ENCODE results near the gene DDTL.
"Not testable (repeated sequence)": the region's sequence is repeated elsewhere in the genome, so short reads cannot be mapped to it uniquely, and the experiment has no call there.

Gene DDTL

DNA sequence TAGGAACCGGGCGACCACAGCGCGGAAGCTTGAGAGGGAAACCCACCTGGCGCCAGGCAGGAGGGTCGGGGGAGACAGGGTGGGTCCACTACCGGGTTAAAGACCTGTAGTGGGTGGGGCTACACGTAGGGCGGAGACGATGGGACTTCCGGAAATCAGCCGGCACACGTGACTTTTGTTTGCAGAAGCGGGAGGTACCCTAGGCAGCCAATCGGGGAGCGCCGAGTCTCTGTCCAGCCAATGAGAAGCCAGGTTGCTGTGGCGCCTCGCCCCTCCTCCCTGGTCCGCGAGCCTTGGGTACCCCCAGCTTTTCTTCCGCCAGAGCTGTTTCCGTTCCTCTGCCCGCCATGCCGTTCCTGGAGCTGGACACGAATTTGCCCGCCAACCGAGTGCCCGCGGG, at the start of gene DDTL:
Gene DDTL, plus strand, starts transcription at position 321 of the 400 bp plus-strand sequence. Its CDS starts 27 bp downstream, at position 348.
- DNase-seq (ENCODE audit: extremely low read depth in 1 of 2, low read depth in 1 of 2): not testable (repeated sequence)

GRCh38 chr22:23920267-23920611, 46.4 kb upstream of the DDTL start:
- DNase-seq (ENCODE audit: extremely low read depth in 1 of 2, low read depth in 1 of 2): not testable (repeated sequence)

DNA sequence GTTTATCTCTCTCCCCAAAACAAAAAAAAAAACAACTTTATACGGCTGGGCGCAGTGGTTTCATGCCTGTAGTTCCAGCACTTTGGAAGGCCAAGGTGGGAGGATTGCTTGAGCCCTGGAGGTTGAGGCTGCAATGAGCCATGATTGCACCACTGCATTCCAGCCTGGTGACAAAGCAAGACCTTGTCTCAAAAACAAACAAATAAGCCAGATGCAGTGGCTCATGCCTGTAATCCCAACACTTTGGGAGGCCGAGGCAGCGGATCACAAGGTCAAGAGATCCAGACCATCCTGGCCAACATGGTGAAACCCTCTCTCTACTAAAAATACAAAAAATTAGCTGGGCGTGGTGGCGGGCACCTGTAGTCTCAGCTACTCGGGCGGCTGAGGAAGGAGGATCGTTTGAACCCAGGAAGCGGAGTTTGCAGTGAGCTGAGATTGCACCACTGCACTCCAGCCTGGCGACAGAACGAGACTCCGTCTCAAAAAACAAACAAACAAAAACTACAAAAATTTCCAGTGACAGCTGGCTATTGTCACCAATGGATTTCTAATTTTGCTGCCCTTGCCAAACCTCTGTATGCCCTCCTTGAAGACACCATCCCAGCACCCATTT, 45.0 kb upstream of the DDTL start:
- not testable (repeated sequence) for DNase-seq (ENCODE audit: extremely low read depth in 1 of 2, low read depth in 1 of 2)

- DNase-seq (ENCODE audit: extremely low read depth in 1 of 2, low read depth in 1 of 2): no peak
Measured at GRCh38 chr22:23922921-23923320, 43.8 kb upstream of the DDTL start.

GRCh38 chr22:23925020-23925606, 41.6 kb upstream of the DDTL start:
- DNase-seq (ENCODE audit: extremely low read depth in 1 of 2, low read depth in 1 of 2): no peak

DNA sequence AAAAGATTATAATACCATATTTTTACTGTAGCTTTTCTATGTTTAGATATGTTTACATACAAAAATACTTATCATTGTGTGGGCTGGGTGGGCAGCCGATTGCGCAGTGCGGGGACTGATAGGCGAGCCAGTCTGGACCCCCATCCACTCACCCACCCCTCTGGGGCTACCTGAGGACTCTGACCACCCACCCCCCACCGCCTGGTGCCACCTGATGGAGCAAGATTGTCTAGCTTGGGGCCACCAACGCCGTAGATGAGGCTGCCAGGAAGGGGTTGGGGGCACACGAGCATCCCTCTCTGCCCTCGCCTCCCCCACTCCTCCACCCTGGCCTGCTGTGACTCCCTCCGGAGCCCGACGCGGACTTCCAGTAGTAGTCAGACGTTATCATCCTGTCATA, 40.1 kb upstream of the DDTL start:
- DNase-seq (ENCODE audit: extremely low read depth in 1 of 2, low read depth in 1 of 2): no peak

DNA sequence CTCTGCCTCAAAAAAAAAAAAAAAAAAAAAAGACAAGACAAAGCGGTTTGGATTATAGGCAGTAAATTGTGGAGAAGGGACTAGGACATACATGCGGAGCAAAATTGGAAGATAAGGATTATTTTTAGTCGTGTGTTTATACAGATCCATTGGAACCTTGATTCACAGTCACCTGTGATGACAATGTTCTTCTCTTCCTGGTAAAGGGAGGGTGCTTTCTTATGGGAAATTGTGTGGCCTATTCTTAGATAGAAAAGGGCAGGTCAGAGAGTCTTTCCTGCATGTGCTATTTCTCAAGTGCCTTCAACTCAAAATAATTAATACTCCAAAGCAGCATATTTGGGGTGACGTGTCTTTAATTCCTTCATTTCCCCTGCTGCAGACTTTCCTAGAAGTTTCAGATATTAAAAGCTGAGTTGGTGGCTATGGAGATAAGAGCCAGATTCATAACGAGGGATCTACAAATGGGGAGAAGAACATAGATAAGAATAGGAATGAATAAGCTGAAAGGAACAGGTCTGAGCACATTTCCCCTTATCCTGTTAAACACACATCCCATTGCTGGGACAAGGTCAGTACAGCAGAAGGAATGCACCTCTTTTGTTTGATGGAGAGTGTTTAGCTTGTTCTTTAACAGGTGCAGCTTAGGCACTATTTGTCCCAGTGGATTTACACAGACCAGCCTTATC, 28.2 kb upstream of the DDTL start:
- DNase-seq (ENCODE audit: extremely low read depth in 1 of 2, low read depth in 1 of 2): no peak

DNA sequence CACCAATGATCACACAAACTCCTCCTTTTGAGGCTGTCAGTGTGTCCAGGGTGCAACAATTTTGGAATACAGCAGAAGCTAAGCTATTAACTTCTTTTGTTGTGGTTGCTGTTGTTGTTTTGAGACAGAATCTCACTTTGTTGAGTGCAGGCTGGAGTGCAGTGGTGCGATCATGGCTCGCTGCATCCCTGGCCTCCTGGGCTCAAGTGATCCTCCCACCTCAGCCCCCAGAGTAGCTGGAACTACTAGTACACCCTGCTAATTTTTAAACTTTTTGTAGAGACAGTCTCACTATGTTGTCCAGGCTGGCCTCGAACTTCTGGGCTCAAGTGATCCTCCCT, 27.7 kb upstream of the DDTL start:
- DNase-seq (ENCODE audit: extremely low read depth in 1 of 2, low read depth in 1 of 2): no peak

GRCh38 chr22:23940166-23940565, 26.5 kb upstream of the DDTL start:
- not testable (repeated sequence) for DNase-seq (ENCODE audit: extremely low read depth in 1 of 2, low read depth in 1 of 2)

GRCh38 chr22:23947391-23947790, 19.3 kb upstream of the DDTL start:
- DNase-seq (ENCODE audit: extremely low read depth in 1 of 2, low read depth in 1 of 2): not testable (repeated sequence)

GRCh38 chr22:23949764-23950163, 16.9 kb upstream of the DDTL start:
- not testable (repeated sequence) for DNase-seq (ENCODE audit: extremely low read depth in 1 of 2, low read depth in 1 of 2)

DNA sequence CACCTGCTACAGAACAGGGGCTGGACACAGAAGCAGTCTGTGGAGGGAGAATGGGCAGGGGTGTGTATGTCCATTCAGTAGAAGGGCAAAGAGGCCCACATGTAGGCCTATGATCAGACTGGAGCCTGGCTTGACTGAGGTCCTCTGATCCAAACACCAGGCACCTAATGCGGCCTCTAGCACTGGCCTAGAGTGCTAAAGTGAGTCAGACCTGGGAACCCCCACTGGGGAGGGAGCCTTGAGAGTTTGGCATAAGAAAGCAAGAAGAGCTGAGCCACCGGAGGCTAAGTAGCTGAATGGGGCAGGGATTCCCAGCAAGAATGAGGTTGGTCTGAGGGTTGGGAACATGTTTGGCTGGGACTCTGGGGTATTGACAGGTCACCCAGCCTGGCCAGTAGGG, 15.3 kb upstream of the DDTL start:
- not testable (repeated sequence) for DNase-seq (ENCODE audit: extremely low read depth in 1 of 2, low read depth in 1 of 2)

DNA sequence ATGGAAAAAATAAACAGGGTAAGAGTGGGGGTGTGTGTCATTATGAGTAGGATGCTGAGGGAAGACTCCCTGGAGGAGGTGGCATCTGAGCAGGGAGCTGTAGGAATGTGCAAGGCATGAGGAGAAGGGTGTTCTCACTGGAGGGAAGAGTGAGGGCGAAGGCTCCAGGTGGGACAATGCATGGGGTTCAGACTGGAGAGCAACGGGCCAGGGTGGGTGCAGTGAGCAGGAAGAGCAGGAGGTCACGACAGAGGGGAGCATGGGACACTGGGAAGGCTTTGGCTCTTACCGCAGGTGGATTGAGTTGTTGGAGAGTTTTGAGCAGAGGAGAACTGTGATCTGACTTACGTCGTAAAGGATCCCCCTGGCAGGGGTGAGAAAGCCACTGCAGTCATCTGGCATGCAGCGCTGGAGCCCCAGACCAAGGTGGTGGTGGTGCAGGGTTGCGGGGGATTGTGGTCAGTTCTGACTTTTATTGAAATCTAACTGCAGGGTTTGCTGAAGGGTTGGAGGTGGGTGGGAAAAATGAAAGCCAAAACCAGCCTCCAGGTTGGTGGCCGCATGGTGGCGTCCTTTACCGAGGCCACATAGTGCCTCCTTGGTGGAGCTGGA, 13.8 kb upstream of the DDTL start:
- DNase-seq (ENCODE audit: extremely low read depth in 1 of 2, low read depth in 1 of 2): not testable (repeated sequence)

DNA sequence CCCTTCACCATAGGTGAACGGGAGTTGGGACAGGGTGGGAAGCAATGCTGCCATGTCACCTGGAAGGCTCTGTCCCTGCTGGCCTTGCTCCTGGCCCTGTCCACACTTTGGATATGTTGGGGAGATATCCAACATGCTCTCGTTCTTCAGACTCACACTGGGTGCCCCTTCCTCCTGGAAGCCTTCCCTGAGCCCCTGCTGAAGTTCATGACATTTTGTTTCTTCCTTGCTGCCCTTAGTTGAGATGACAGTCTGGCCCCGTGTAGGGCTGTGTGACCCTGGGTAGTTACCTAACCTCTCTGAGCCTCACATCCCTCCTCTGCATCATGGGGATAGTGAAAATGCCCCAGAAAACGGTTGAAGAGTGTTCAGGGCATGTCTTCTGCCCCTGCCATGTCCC, 13.2 kb upstream of the DDTL start:
- DNase-seq (ENCODE audit: extremely low read depth in 1 of 2, low read depth in 1 of 2): not testable (repeated sequence)

DNA sequence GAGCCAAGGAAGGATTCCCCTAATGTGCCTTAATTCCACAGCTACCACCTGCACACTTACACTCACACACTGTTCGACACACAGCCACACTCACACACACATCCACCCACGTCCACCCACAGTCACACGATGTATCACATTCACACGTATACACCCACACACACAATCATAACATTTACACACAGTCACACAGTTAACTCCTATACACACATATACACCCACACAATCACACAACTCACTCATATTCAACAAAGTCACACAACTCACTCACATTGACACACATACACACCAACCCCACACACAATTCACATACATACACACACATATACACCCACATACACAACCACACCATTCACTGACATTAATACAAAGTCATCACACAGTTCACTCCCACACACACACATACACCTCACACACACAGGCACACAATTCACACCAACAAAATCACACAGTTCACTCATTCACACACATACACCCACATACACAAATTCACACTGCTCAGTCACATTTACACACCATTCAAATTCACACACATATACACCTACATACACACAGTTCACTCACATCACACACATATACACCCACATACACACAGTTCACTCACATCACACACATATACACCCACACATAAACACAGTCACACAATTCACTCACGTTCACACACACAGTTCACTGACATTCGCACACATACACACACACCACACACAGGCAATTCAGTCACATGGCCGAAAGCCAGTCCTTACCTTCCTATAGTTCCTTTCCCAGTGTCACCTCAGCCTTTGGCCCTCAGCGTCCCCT, 12.3 kb upstream of the DDTL start:
- not testable (repeated sequence) for DNase-seq (ENCODE audit: extremely low read depth in 1 of 2, low read depth in 1 of 2)

GRCh38 chr22:23954991-23955305, 11.7 kb upstream of the DDTL start:
- DNase-seq (ENCODE audit: extremely low read depth in 1 of 2, low read depth in 1 of 2): not testable (repeated sequence)

DNA sequence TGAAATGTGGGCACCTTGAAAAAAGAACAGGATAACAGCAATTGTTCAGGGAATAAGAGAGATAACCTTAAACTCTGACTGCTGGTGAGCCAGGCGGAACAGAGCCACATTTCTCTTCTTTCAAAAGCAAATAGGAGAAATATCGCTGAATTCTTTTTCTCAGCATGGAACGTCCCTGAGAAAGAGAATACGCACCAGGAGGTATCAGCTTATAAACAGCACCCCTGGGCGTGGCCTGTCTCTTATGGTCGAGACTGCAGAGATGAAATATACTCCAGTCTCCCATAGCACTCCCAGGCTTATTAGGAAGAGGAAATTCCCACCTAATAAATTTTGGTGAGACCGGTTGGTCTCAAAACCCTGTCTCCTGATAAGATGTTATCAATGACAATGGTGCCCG, 10.8 kb upstream of the DDTL start:
- not testable (repeated sequence) for DNase-seq (ENCODE audit: extremely low read depth in 1 of 2, low read depth in 1 of 2)

DNA sequence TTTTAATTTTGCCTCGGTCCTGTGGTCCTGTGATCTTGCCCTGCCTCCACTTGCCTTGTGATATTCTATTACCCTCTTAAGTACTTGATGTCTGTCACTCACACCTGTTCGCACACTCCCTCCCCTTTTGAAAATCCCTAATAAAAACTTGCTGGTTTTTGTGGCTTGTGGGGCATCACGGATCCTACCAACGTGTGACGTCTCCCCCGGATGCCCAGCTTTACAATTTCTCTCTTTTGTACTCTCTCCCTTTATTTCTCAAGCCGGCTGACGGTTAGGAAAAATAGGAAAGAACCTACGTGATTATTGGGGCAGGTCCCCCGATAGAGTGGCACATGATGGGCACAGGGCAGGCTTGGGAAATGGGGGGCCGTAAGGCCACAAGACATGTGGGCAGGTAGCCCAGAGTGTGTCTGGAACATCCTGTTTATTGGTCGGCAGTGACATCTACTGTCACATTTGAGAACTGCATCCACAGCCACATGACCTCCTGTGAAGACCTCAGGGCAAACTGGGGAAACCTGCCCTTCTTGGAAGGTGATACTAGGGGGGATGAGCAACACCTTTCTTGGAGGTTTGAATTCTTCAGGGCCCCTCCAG, 10.3 kb upstream of the DDTL start:
- DNase-seq (ENCODE audit: extremely low read depth in 1 of 2, low read depth in 1 of 2): peak; percentile 27 to 63

DNA sequence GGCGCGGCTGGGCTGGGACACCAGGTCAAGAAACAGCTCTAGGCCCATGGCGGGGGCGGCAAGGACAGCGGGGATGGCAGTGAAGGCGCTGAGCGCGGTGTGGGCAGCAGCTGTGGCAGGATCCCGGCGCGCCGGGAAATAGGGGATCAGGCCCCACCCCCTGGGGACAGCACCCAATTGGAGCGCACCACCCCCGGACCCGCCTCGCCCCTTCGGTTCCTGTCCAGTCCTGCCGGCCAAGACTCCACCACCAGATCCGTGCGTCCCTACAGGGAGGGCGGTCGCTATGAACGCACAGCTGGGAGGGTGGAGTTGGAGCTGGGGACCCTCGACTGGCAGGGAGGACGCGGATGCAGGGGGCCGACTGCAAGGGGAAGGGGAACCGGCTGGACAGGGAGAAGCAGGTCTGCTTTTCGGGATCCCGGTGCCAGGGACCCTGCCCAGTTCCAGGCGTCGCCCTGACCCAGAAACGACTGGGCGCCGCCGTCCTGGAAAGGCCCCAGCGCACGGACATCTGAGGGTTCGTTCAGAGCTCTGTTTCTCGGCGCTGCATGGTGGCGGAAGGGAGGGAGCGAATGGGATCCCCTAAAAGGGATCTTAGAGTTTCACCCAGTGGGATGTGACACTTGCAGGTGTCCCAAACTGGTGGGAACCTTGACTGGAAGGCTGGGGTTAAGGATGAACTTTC, 5.5 kb upstream of the DDTL start, which contains the start of gene GSTT2B:
Gene GSTT2B, minus strand, starts transcription at position 112 of the 688 bp plus-strand sequence. Its CDS starts 64 bp downstream, at position 48.
- DNase-seq (ENCODE audit: extremely low read depth in 1 of 2, low read depth in 1 of 2): not testable (repeated sequence)

- not testable (repeated sequence) for DNase-seq (ENCODE audit: extremely low read depth in 1 of 2, low read depth in 1 of 2)
Measured at GRCh38 chr22:23966094-23966493, 594 bp upstream of the DDTL start.
